Measurements from ENCODE around the gene MT1H. TPM values are rescaled to one million over a fixed set of nuclear protein-coding genes. Genes with fewer than 3 reads are reported as not detected.

Gene MT1H
- total RNA-seq, 3 donors from 2014 or later = 1.5 to 52.8 (median 9.4) TPM

DNA sequence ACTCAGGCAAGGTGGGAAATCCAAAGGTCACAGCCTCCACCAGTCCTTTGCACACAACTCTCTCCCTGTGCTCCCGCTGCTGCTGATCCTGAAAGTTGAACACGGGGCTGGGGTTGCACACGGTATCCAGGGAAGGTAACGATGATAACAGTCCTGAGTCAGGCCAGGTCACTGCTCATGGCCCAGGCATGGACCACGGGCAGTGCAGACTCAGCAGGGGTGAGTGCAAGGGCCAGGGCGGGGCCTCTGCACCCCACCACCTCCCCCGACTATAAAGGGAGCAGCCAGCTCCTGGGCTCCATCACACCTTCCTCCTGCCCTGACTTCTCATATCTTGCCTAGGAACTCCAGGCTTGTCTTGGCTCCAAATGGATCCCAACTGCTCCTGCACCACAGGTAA, 18.0 kb upstream of the MT1H start, which contains the start of gene MT1B:
MT1B (plus strand) TSS at position 301 of the 400 bp plus-strand sequence; CDS start at position 369, 68 bp downstream.
- Histone ChIP-seq H3K36me3 (ENCODE audit: low read depth) (no peaks in the 10 kb centered on the region), H3K4me1 (ENCODE audit: low read depth) (peaks cover 11% of the 10 kb centered on the region), H3K9me3 (no peaks in the 10 kb centered on the region), H3K4me3 (no peak within 1 kb of the TSS)
- ATAC-seq (no peak), DNase-seq (no peak)
- TF ChIP-seq, protein P1, sequence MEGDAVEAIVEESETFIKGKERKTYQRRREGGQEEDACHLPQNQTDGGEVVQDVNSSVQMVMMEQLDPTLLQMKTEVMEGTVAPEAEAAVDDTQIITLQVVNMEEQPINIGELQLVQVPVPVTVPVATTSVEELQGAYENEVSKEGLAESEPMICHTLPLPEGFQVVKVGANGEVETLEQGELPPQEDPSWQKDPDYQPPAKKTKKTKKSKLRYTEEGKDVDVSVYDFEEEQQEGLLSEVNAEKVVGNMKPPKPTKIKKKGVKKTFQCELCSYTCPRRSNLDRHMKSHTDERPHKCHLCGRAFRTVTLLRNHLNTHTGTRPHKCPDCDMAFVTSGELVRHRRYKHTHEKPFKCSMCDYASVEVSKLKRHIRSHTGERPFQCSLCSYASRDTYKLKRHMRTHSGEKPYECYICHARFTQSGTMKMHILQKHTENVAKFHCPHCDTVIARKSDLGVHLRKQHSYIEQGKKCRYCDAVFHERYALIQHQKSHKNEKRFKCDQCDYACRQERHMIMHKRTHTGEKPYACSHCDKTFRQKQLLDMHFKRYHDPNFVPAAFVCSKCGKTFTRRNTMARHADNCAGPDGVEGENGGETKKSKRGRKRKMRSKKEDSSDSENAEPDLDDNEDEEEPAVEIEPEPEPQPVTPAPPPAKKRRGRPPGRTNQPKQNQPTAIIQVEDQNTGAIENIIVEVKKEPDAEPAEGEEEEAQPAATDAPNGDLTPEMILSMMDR (IDR thresholded peaks at IDR 0.05) = no peak
- intact Hi-C loops (cut with DNase I, micrococcal nuclease) = no loop called here

- no peak for ATAC-seq
- intact Hi-C loops (cut with DNase I, micrococcal nuclease) = no loop called here
- peaks cover 11% of the 10 kb centered on the region for H3K4me1 ChIP-seq (ENCODE audit: low read depth)
- H3K4me3 ChIP-seq = no peak overlapping the region
- no peaks in the 10 kb centered on the region for H3K9me3 ChIP-seq
- no peaks in the 10 kb centered on the region for H3K36me3 ChIP-seq (ENCODE audit: low read depth)
- TF ChIP-seq, protein P1 (IDR thresholded peaks at IDR 0.05) = no peak
- DNase-seq = no peak
These were observed 17.0 kb upstream of the MT1H start for GRCh38 chr16:56652600-56652999.

- no peaks in the 10 kb centered on the region for H3K9me3 ChIP-seq
- ATAC-seq = no peak
- TF ChIP-seq, protein P1 (IDR thresholded peaks at IDR 0.05) = no peak
- no peak overlapping the region for H3K4me3 ChIP-seq
- peaks cover 11% of the 10 kb centered on the region for H3K4me1 ChIP-seq (ENCODE audit: low read depth)
- intact Hi-C loops (cut with DNase I, micrococcal nuclease) = no loop called here
- H3K36me3 ChIP-seq (ENCODE audit: low read depth) = no peaks in the 10 kb centered on the region
- DNase-seq = no peak
These were observed 16.4 kb upstream of the MT1H start for GRCh38 chr16:56653218-56653617.

- intact Hi-C loops (cut with DNase I, micrococcal nuclease) = no loop called here
- DNase-seq (peak; percentile 96 to 99 (median 97)), ATAC-seq (peak; percentile 97)
- Histone ChIP-seq H3K4me3 (peak within 1 kb of the TSS; percentile 36), H3K4me1 (ENCODE audit: low read depth) (peaks cover 15% of the 10 kb centered on the region), H3K9me3 (no peaks in the 10 kb centered on the region), H3K36me3 (ENCODE audit: low read depth) (no peaks in the 10 kb centered on the region)
- TF ChIP-seq, protein P1 (IDR thresholded peaks at IDR 0.05) = no peak
These were observed 11.9 kb upstream of the MT1H start, which contains the start of gene MT1F for GRCh38 chr16:56657555-56658326. TSS of gene MT1F (plus strand) at chr16:56657959. CDS start at chr16:56658059, 100 bp downstream.

GRCh38 chr16:56658327-56658875, 11.2 kb upstream of the MT1H start:
- TF ChIP-seq, protein P1 (IDR thresholded peaks at IDR 0.05) = no peak
- intact Hi-C loops (cut with DNase I, micrococcal nuclease) = no loop called here
- ATAC-seq = no peak

More at GRCh38 chr16:56658327-56658875, 11.2 kb upstream of the MT1H start:
- no peak overlapping the region for H3K4me3 ChIP-seq
- no peaks in the 10 kb centered on the region for H3K36me3 ChIP-seq (ENCODE audit: low read depth)
- peak in 1 of 3 donors; percentile 55 for DNase-seq
- H3K4me1 ChIP-seq (ENCODE audit: low read depth) = peaks cover 15% of the 10 kb centered on the region
- no peaks in the 10 kb centered on the region for H3K9me3 ChIP-seq

Data from mucosa of descending colon (tissue), 3 donors.